ENCODE measurements around the gene DEGS2.

- TF ChIP-seq CTCF (IDR thresholded peaks at IDR 0.05): no peak
- TF ChIP-seq MAX (CRISPR knock-in tag; IDR thresholded peaks at IDR 0.05): no peak
- no peak for TF ChIP-seq SMAD3 (CRISPR knock-in tag; IDR thresholded peaks at IDR 0.05; ENCODE audit: borderline replicate concordance)
- TF ChIP-seq TEAD4 (CRISPR knock-in tag; IDR thresholded peaks at IDR 0.05): no peak
- TF ChIP-seq ZNF121 (CRISPR knock-in tag; IDR thresholded peaks at IDR 0.05): no peak
- no peak for TF ChIP-seq ZSCAN18 (CRISPR knock-in tag; IDR thresholded peaks at IDR 0.05)
- no peak for TF ChIP-seq MLX (CRISPR knock-in tag; IDR thresholded peaks at IDR 0.05)
- TF ChIP-seq, protein P1, sequence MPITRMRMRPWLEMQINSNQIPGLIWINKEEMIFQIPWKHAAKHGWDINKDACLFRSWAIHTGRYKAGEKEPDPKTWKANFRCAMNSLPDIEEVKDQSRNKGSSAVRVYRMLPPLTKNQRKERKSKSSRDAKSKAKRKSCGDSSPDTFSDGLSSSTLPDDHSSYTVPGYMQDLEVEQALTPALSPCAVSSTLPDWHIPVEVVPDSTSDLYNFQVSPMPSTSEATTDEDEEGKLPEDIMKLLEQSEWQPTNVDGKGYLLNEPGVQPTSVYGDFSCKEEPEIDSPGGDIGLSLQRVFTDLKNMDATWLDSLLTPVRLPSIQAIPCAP (CRISPR knock-in tag; IDR thresholded peaks at IDR 0.05): no peak
- TF ChIP-seq IRF2 (CRISPR knock-in tag; IDR thresholded peaks at IDR 0.05; ENCODE audit: borderline replicate concordance, low read depth): no peak
- TF ChIP-seq USF2 (CRISPR knock-in tag; IDR thresholded peaks at IDR 0.05): no peak
- TF ChIP-seq JUN (CRISPR knock-in tag; IDR thresholded peaks at IDR 0.05): no peak
Observed at GRCh38 chr14:100172811-100173210, 13.4 kb upstream of the DEGS2 start.

Data from WTC11 (cell line).